COR-L47 (cell line): ENCODE results near the gene PPIP5K1.
"Not testable (repeated sequence)": the region's sequence is repeated elsewhere in the genome, so short reads cannot be mapped to it uniquely, and the experiment has no call there.

ENCODE experiments used
- DNase-seq: peaks from one replicate; lab custom pipeline; 2025; lab: John Stamatoyannopoulos, UW

Gene PPIP5K1

GRCh38 chr15:43544266-43544665 lies 45.7 kb downstream of the PPIP5K1 start:
- no peak for DNase-seq

- DNase-seq, result no peak
Measured at GRCh38 chr15:43541785-43542184, 48.2 kb downstream of the PPIP5K1 start.

GRCh38 chr15:43538091-43538490 lies 51.9 kb downstream of the PPIP5K1 start:
- DNase-seq, result no peak

- DNase-seq, result no peak
Measured at GRCh38 chr15:43534897-43535296, 55.1 kb downstream of the PPIP5K1 start.

GRCh38 chr15:43532826-43533225 lies 57.2 kb downstream of the PPIP5K1 start:
- not testable (repeated sequence) for DNase-seq

- no peak for DNase-seq
Measured at GRCh38 chr15:43531018-43531670, 58.9 kb downstream of the PPIP5K1 start.

- DNase-seq, result no peak
Measured at GRCh38 chr15:43529587-43530345, 60.2 kb downstream of the PPIP5K1 start.

- DNase-seq, result no peak
Measured at GRCh38 chr15:43529141-43529540, 60.9 kb downstream of the PPIP5K1 start.

GRCh38 chr15:43528542-43529007 lies 61.4 kb downstream of the PPIP5K1 start:
- DNase-seq, result no peak

- DNase-seq, result no peak
Measured at GRCh38 chr15:43527802-43528541, 62.0 kb downstream of the PPIP5K1 start.

- no peak for DNase-seq
Measured at GRCh38 chr15:43527016-43527801, 62.8 kb downstream of the PPIP5K1 start.

GRCh38 chr15:43526261-43526930 lies 63.6 kb downstream of the PPIP5K1 start:
- DNase-seq, result no peak

- no peak for DNase-seq
Measured at GRCh38 chr15:43525131-43525530, 64.9 kb downstream of the PPIP5K1 start.

- DNase-seq, result no peak
Measured at GRCh38 chr15:43524254-43524845, 65.7 kb downstream of the PPIP5K1 start.

- DNase-seq, result no peak
Measured at GRCh38 chr15:43523646-43524045, 66.4 kb downstream of the PPIP5K1 start.

- DNase-seq, result no peak
Measured at GRCh38 chr15:43522247-43522646, 67.8 kb downstream of the PPIP5K1 start.

GRCh38 chr15:43521419-43521818 lies 68.6 kb downstream of the PPIP5K1 start:
- DNase-seq, result no peak

- DNase-seq, result no peak
Measured at GRCh38 chr15:43520138-43520537, 69.9 kb downstream of the PPIP5K1 start.

- DNase-seq, result no peak
Measured at GRCh38 chr15:43519196-43519595, 70.8 kb downstream of the PPIP5K1 start.

GRCh38 chr15:43518197-43518761 lies 71.7 kb downstream of the PPIP5K1 start:
- peak; percentile 74 for DNase-seq
